HG03432 (cell line): ENCODE results near the gene GAMT.
"Not testable (repeated sequence)": the region's sequence is repeated elsewhere in the genome, so short reads cannot be mapped to it uniquely, and the experiment has no call there.

Experiments
- ATAC-seq: cut with Tn5 transposase; IDR thresholded peaks from one replicate; pipeline ENCODE4 v1.9.1; 2021; ENCODE audit warnings: mild to moderate bottlenecking, moderate library complexity; ENCODE audit not compliant: unreplicated experiment

The GAMT gene

DNA sequence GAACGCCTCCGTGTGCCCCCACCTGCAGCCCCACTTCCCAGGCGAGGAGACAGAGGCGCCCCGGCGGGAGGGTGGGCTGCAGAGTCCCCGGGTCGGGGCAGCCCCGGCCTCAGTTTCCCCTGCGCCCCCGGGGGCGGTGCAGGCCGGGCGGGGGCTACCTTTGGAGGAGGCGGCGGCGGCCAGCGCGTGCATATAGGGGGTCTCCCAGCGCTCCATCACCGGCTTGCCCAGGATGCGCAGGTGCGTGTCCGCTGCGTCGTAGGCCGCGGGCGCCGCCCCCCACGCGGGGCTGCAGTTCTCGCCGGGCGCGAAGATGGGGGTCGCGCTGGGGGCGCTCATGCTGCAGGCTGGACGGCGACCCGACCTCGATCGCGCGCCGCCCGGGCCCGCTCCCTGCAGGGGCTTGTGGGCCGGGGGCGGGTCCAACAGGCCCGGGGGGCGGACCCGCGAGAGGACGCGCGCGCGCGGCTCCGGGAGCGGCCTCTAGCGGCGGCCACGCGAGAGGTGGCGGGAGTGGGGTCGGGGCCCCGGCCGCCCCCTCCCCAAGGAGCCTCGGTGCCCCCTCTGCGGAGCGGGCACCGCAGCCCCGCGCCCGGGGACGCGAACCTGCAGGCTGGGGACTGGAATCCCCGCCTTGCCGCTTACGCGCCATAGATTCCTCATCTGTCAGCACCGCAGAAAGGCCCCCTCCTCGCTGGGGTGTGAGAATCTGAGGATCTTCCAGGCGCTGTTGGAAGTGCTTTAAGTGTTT, at the start of gene GAMT:
Gene GAMT (minus strand): TSS at position 405 of the 751 bp plus-strand sequence. CDS start 66 bp downstream, at position 339.
- no peak for ATAC-seq

DNA sequence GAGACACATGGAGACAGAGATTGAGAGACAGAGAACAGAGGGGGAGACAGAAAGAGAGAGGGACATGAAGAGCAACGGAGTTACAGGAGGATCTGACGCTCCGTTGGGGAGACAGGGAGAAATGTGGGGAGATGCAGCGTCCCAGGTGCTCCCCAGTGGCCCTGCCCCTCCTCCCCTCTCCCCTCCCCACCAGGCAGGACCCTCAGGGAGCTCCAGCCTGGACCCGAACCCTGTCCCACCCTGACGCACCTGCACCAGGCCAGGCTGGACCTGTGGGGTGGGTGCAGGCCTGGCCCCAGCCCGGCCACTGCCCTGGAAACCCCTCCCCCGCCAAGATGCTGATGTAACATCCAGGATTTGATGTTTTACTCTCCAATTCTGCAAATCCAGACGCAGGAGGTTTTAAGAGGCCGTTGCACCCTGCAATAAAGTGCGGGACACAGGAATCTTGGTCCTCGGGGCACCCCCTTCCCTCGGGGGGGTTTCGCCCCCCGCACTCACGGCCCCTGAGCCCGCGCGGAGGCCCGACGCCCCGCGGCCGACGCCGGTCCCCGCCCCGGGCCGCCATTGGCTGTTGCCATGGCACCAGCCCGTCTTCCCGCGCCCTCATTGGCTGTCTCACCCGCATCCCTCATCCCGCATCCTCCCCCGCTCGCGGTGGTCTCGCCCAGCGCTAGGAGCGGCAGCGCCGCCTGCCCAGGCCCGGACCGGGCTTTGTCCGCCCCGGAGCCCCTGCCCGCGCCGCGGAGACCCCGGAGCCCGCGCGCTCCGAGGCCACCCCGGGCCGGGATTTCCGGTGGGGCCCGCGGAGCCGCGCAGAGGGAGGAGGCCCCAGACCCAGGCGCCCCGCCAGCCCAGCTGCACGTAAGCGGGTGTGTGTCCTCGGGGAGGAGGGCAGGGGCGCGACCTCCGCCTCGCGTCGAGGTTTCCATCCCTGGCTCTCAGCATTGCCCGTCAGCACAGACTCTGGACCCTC, 48.4 kb upstream of the GAMT start, which contains the start of gene APC2:
Gene APC2 (plus strand): TSS at position 655 of the 976 bp plus-strand sequence. CDS start 2,881 bp downstream, outside the sequence.
- ATAC-seq, result no peak

DNA sequence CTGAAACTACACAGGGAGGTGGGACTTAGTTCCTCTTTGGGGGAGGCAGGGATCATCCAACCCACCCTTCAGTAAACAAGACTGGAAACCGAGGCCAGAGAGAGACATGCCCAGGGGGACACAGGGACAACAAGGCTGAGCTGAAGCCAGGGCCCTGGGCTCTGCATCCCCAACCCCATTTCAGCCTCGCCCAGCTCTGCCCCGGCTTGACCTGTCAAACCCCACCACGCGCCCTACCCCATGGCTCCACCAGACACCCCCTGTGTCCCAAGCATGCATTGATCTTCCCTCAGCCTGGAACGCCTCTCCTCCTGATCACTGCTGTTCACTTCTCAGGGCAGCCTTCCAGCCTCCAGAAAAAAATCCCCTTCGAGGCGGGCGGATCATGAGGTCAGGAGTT, 46.6 kb upstream of the GAMT start:
- no peak for ATAC-seq

DNA sequence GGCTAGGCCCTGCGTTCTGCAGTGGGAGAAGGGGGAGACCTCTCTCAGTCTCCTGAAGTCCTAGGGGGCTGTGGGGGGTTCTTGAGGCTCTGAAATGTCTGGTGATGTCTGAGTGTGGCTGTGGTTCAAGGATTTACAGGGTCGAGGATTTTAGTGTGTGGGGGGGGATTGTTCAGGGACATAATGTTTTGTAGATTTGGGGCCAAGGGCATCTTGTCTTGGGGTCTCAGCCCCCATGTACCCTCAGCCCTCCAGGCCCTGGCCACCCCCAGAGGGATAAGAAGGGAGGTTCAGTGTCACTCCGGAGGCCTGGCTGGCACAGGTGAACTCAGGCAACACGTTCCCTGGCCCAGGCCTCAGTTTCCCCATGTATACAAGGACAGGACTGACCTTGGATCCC, 46.2 kb upstream of the GAMT start:
- ATAC-seq, result no peak

DNA sequence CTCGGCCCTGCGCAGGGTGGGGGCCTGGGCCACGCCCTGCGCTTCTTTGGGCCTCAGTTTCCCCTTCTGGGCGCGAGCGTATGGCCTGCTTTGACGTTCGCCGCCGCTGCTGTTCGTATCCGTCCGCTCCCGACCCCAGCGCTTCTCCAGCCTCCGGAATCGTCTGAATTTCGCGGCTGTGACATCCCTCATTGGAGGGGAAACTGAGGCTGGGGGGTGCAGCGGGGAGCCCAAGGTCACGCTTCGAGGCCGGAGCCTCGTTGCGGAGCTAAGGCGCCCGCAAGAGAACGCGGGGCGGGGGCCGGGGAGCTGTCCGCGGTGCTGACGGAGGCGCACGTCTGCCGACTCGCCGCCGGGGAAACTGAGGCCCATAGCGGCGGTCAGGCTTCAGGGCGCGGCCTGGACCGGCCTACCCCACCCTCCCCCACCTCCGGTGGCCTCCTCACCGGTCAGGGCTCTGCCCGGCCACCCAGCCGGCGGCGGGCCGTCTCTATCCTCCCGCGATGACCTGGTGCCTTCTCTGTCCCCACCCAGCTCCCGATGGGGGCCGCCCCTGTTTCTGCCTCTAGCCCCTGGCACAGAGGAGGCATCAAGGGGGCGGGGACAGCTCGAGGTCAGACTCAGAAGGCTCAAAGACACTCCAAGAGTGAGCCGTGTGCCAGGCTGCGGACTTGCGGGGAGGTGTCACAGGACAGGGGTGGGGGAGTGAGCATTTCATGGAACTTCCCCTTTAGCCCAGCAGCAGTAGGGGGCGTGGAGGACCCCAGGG, 45.6 kb upstream of the GAMT start:
- ATAC-seq, result no peak

DNA sequence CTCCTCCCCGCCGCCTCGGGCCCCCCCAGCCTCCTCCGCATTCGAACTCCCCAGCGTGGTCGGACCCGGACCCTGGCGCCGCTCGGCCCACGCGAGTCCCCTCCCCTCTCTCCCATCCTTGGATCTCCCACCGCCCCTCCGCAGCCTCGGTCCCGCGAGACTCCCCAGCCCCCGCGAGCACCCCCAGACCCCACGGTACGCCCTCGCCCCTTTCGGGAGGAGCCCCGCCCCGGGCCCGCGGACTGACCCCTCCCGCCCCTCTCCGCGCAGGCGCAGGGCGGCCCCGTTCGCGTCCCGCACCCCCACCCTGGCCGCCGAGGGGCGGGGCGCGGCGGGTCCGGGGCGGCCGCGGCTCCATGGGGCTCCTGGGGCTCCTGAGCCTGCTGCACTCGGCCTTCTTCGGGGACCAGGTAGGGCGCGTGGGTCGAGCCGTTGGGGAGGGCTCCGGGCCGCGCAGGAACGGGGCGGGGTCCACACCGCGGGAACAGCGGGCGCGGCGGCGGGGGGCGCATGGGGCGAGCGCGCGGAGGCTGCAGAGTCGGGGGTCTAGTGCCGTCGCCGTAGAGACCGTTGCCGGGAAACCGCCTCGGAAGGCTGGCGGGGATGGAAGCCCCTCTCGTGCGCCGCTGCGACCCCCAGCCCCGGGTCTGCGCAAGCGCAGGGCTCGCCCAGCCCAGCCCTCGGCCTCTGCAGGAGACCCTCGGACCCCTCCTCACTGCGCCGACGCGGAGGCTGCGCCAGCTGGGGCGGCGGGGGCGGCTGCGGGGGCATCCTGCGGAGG, 44.8 kb upstream of the GAMT start:
- ATAC-seq, result no peak

DNA sequence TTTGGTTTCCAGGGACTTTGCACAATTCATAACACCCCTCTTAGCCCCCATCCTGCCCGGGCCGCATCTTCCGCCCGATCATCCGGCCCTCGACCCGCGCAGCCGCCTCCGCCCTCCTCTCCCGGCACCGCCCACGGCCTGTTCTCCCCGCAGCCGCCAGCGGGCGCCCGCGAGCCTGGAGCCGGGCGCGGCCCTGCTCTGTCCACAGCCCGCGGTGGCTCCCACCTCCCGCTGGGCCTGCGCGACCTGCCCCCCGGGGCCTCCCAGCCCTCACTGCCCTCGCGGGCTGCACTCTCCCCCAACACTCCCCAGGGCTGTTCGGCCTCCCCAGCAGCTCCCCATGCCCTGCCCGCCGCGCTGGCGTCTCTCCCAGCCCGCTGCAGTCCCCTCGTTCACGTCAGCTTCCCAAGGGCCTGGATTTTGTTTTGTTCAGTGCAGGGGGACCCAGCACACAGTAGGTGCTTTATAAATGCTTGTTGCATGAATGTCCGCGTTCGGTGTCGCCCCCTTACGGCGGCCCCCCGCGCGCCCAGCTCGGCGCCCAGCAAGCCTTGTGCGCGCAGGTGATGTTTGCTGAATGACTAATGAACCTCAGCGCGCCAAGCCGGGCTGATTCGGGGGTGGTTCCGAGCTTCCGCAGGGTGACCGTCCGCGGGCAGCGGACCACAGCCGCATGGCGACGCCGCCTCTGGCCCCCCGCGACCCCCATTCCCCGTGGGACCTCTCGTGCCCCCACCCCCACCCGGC, 44.0 kb upstream of the GAMT start:
- peak; percentile 77 for ATAC-seq

DNA sequence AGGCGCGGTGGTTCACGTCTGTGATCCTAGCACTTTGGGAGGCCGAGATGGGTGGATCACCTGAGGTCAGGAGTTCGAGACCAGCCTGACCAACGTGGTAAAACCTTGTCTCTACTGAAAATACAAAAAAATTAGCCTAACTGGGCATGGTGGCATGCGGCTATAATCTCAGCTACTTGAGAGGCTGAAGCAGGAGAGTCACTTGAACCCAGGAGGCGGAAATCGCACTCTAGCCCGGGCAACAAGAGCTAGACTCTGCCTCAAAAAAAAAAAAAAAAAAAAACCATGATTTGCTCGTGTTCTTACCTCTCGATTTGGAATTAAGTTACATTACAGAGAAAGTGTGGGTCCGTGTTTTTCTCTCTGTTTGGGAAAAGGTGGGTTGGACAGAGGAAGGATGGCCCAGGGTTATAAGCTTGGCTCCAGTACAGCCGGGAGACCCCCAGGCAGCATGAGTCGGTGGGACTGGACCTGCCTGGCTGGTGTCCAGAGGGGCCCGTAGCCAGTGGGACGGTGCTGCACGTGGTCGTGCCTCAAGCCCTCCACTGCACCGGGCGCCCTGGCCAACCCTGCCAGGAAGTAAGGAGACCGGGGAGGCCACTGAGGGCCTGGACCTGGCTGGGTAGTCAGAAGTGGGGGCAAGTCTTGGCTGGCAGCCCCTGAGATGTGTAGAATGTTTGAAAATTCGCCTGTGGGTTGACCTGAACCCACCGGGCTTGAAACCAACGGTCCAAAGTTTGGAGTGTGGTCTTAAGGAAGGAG, 40.5 kb upstream of the GAMT start:
- ATAC-seq, result no peak

DNA sequence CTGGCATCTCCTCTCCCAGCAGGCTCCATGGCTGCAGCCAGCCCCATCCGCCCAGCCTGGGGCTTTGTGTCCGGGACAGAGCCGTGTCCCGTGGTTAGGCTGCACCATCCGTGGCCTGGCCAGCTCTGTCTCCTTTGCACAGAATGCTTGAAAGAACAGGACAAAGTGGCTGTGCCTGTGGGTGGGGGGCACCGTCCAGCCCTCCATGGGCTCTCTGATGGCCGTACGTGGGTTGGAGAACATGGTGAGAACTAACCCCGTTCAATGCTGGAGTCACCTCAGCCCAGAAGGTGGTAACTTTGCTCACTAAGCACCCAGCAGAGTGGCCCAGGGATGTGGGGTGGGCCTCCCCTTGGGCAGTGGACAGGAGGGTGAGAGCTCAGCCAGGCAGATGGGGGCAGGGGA, 39.7 kb upstream of the GAMT start:
- no peak for ATAC-seq

DNA sequence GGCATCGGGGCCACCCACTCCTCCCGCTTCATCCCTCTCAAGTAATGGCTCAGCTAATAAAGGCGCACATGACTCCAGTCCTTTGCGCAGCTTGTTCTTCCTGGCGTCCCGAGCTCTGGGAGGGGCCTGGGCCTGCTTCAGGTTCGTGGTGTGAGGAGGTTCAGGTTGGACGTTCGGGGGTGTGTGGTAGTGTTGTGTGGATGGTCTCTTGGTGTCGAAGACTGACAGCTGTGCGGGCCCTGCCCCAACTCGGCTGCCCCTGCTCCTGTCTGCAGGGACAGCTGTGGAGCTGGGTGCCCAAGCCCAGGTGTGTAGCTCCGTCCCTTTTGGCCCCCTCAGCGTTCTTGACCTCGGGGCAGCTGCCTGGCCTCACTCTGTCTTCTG, 39.1 kb upstream of the GAMT start:
- ATAC-seq, result no peak

DNA sequence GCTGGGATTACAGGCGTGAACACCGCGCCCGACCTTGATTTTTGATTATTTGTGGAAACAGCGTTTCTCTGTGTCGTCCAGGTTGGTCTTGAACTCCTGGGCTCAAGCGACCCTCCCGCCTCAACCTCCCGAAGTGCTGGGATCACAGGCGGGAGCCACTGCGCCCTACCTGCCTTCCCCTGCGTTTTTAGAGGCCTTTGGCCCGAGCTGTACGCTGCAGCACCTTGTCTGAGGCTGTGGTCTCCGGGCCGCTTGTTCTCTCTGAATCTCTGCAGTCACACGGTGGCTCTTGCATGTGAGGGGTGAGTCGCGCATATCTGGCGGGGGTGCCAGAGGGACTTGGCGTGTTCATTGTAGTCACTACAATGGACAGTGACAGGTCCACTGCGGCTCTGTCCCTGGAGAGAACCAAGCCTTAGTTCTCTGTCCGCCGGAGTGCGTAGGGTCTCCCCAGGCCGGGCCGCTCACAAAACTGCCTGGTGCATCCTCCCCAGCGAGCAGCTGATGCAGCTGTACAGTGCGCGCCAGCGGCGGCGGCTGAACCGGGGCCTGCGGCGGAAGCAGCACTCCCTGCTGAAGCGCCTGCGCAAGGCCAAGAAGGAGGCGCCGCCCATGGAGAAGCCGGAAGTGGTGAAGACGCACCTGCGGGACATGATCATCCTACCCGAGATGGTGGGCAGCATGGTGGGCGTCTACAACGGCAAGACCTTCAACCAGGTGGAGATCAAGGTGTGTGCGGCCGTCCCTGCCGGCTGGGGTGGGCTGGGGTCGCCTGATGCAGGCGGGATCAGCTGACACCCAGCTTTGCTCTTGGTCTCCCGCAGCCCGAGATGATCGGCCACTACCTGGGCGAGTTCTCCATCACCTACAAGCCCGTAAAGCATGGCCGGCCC, 38.4 kb upstream of the GAMT start:
- not testable (repeated sequence) for ATAC-seq

DNA sequence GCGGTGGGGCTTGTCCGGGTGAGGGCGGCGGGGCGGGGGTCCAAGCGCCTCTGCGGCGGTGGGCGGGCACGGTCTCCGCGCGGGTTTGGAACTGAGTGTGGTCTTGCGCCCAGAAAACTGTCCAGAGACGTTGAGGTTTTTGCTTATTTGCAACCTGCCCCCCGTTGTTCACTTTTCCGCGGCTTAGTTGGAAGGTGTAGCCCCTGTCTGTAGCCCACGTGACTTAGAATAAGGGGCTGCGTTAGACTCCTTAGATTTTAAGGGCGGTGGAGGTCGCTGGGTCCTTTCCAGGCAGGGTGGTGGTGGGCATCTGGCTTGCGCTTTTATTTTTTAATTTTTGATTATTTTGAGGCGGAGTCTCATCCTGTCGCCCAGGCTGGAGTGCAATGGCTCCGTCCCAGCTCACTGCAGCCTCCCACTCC, 37.6 kb upstream of the GAMT start:
- ATAC-seq, result no peak

DNA sequence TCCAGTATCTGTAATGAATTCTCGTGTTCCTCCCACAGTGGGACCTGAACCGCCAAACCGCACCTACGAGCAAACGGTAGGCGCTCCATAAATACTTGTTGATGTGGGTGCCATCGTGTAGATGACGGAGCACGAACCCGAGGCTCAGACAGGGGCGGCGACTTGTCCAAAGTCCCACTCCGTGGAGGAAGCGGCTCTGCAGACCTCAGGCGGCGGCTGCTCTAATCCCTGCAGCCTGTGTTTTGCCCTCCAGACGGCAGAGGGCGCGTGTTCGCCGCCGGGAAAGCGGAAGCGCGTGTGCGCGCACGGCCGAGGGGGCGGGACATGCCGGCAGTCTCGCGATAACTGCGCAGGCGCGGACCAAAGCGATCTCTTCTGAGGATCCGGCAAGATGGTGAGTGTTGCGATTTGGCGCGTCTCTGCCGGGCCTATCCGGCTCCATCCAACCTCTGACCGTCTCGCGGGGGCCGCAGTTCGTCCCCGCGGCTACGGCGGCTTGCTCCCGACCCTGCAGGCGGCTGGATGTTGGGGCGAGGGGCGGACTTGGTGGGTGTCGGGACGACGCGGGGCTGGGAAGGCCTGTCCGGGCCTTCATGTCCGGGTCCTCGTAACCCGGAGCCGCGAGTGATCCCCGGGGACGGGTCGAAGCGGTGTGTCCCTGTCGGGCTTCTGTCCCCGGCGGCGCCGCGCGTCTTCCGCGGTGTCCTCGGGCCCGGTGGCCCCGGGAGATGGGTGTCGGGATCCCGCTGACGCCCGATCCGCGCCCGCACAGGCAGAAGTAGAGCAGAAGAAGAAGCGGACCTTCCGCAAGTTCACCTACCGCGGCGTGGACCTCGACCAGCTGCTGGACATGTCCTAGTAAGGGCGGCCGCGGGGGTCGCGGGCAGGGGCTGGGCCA, 36.9 kb upstream of the GAMT start, which contains the start of gene RPS15:
Gene RPS15 (plus strand): TSS at position 362 of the 898 bp plus-strand sequence. CDS start 30 bp downstream, at position 392.
- ATAC-seq, result peak; percentile 83

DNA sequence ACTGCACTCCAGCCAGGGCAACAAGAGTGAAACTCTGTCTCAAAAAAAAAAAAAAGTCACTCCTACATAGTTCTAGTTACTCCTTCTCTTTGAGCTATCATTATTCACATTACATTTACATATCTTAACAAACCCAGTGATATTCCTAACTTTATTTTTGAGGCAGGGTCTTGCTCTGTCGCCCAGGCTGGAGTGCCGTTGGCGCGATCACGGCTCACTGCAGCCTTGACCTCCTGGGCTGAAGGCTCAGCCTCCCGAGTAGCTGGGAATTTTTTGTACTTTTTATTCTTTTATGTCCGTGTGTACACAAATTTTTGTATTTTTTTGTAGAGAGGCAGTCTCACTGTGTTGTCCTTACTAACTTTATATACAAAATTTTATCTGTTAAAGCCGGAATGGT, 36.3 kb upstream of the GAMT start:
- ATAC-seq, result no peak

DNA sequence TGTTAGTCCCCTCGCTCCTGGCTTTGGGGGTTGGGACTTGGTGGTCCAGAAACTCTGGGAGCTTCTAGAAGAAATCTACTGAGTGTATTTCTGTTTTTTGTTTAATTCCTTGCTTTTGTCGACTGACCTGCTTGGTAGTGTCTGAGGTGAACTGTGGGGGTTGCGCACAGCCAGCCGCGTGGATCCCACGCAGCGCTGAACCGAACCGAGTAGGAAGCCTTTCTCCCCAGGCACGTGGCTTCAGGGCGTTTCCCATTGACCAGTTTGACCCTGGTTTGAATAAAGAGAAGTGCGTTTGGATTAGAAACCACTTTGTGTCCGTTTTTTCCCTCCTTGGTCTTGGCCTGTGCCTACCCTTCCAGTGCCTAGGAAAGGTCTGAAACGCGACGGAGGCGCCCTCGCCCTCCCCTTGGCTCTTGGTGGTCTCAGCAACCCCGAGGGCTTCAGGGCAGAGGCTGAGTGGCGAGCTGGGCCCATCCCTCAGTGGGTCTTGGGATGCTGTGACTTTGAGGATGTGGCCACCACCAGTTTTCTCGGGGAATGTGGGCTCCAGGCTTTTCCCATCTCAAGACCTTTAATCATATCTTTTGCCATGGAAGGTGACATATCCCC, 34.1 kb upstream of the GAMT start:
- ATAC-seq, result no peak

DNA sequence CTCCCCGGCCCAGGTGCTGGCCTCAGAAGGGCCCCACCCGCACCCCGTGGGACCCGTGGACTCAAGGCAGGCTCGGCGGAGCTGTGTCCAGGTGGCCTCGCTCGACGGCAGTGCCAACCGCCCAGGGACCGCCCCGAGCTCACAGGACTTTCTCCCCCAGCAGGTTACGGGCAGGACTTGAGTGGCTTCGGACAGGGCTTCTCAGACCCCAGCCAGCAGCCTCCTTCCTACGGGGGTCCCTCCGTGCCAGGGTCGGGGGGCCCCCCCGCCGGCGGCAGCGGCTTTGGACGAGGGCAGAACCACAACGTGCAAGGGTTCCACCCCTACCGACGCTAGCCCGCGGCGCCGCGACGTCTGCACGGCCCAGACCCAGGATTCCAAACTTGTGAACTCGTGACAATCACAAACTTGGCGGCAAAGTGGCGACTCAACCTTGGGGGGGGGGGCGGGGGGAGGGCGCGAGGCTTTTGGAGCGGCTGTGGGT, 33.3 kb upstream of the GAMT start:
- no peak for ATAC-seq
